ENCODE measurements around the gene PDZRN3.

DNA sequence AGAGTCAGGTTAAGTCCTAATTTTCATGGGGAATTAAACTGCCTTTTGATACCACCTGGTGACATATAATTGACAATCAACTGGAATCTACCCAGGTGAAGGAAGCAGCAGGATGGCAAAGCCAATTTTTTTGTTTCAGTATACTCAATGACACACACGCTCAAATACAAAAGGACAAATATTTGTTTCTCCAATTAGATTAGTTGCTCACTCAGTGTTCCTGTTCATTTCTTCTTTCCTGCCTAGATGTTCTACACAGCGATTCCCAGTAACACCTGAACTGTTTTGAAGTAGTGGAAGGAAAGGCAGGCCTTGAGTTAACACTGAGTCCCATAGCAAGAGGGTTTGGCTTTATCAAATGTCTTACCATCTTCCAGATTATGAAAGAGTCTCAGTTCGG is 157.5 kb downstream of the PDZRN3 start:
- TF ChIP-seq, protein P1, sequence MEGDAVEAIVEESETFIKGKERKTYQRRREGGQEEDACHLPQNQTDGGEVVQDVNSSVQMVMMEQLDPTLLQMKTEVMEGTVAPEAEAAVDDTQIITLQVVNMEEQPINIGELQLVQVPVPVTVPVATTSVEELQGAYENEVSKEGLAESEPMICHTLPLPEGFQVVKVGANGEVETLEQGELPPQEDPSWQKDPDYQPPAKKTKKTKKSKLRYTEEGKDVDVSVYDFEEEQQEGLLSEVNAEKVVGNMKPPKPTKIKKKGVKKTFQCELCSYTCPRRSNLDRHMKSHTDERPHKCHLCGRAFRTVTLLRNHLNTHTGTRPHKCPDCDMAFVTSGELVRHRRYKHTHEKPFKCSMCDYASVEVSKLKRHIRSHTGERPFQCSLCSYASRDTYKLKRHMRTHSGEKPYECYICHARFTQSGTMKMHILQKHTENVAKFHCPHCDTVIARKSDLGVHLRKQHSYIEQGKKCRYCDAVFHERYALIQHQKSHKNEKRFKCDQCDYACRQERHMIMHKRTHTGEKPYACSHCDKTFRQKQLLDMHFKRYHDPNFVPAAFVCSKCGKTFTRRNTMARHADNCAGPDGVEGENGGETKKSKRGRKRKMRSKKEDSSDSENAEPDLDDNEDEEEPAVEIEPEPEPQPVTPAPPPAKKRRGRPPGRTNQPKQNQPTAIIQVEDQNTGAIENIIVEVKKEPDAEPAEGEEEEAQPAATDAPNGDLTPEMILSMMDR (IDR thresholded peaks at IDR 0.05): no peak
- TF ChIP-seq, protein P2, sequence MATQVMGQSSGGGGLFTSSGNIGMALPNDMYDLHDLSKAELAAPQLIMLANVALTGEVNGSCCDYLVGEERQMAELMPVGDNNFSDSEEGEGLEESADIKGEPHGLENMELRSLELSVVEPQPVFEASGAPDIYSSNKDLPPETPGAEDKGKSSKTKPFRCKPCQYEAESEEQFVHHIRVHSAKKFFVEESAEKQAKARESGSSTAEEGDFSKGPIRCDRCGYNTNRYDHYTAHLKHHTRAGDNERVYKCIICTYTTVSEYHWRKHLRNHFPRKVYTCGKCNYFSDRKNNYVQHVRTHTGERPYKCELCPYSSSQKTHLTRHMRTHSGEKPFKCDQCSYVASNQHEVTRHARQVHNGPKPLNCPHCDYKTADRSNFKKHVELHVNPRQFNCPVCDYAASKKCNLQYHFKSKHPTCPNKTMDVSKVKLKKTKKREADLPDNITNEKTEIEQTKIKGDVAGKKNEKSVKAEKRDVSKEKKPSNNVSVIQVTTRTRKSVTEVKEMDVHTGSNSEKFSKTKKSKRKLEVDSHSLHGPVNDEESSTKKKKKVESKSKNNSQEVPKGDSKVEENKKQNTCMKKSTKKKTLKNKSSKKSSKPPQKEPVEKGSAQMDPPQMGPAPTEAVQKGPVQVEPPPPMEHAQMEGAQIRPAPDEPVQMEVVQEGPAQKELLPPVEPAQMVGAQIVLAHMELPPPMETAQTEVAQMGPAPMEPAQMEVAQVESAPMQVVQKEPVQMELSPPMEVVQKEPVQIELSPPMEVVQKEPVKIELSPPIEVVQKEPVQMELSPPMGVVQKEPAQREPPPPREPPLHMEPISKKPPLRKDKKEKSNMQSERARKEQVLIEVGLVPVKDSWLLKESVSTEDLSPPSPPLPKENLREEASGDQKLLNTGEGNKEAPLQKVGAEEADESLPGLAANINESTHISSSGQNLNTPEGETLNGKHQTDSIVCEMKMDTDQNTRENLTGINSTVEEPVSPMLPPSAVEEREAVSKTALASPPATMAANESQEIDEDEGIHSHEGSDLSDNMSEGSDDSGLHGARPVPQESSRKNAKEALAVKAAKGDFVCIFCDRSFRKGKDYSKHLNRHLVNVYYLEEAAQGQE (IDR thresholded peaks at IDR 0.05; ENCODE audit: insufficient read depth in 1 of 2, low read depth in 2 of 2, low read length in 1 of 2): no peak
- TF ChIP-seq POLR2AphosphoS5 (IDR thresholded peaks at IDR 0.05; ENCODE audit: low read depth, low read length) (no peak), SIN3A (IDR thresholded peaks at IDR 0.05; ENCODE audit: borderline replicate concordance, insufficient read depth, low read depth, low read length) (no peak)
